C4-2B (cell line): Measurements from ENCODE around the gene GDI1.
A peak's percentile ranks its signal among the peaks of the same experiment; 100 is the strongest.

Experiments used
- H3K27ac ChIP-seq: fragments of 450-650 bp; 2 replicates; pipeline ENCODE4 v1.5.1; 2017
- CTCF ChIP-seq: fragments of 450-650 bp; conservative IDR thresholded peaks from 2 replicates; pipeline ENCODE4 v1.5.1; 2017; ENCODE audit warnings: mild to moderate bottlenecking
- ZFX ChIP-seq: fragments of 450-650 bp; IDR thresholded peaks from 2 replicates; pipeline ENCODE4 v1.6.1; 2017

Gene GDI1

DNA sequence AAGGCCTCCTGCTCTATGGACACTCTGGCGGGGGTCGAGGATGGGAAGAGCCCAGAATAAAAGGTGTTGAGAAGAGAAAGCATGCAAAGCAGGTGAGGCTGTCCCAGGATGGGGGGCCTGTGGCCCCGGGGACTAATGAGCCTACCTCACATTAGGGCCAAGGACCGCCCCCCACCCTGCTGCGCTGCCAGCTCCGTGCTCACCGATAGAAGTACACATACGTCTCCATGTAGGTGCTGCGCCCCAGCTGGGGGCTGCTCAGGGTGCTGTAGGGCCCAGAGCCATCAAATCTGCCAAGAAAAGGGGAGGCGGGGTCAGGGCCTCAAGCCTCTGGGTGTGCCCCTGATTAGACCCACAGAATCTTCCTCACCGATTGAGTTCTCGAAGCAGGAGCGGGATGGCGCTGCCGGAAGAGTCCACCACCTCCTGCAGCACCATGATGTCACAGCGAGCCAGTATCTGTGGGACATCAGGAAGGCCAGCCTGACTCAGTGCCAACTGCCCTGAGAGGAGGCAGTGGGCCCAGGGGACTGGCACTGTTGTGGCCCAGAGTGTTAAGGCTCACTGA, 32.2 kb upstream of the GDI1 start:
- TF ChIP-seq CTCF (no peak), ZFX (no peak)
- no peak overlapping the region for H3K27ac ChIP-seq

- no peak overlapping the region for H3K27ac ChIP-seq
- TF ChIP-seq ZFX (no peak), CTCF (no peak)
These were observed 28.2 kb upstream of the GDI1 start for GRCh38 chrX:154408659-154409221.

GRCh38 chrX:154409222-154409871, 27.6 kb upstream of the GDI1 start, which contains the start of gene DNASE1L1:
Gene DNASE1L1, minus strand, starts transcription at chrX:154409254. Its CDS starts 3,686 bp downstream, at chrX:154405568.
- TF ChIP-seq CTCF: no peak
- TF ChIP-seq ZFX: no peak
- no peak within 1 kb of the TSS for H3K27ac ChIP-seq

DNA sequence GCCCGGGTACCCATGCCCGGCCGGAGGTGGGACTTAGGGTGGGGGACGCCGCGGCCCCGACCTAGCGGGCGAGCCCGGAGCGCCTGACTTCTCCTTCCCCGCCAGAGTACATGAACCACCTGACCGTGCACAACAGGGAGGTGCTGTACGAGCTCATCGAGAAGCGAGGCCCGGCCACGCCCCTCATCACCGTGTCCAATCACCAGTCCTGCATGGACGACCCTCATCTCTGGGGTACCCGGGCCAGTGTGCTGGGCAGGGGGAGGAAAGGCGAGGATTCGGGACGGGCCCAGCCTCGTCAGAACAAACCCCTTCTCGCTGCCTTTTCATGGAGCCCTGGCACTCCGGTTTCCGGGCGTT, 25.0 kb upstream of the GDI1 start:
- peak overlapping the region; percentile 99 for H3K27ac ChIP-seq
- TF ChIP-seq CTCF: no peak
- no peak; the same call in 1 of the 2 replicates for TF ChIP-seq ZFX

DNA sequence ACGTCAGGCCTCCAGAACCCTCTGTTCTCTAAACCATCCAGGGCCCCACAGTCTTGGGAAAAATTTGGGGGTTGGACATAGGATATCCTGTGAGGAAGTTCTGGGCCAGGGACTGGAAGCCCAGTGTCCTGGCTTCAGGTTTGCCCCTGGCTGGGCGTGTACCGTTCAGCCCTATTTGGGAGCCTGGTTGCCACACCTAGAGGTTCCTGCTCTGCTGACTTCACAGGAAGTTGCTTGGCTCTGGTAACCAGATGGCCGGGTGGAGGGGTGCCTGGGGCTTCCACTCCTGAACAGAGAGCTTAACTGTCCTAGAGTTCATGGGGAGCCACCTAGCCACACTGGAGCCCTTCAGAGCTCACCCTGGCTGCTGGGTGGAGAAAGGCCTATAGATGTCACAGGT, 24.5 kb upstream of the GDI1 start:
- TF ChIP-seq ZFX: no peak
- TF ChIP-seq CTCF: no peak
- peak overlapping the region; percentile 99 for H3K27ac ChIP-seq

DNA sequence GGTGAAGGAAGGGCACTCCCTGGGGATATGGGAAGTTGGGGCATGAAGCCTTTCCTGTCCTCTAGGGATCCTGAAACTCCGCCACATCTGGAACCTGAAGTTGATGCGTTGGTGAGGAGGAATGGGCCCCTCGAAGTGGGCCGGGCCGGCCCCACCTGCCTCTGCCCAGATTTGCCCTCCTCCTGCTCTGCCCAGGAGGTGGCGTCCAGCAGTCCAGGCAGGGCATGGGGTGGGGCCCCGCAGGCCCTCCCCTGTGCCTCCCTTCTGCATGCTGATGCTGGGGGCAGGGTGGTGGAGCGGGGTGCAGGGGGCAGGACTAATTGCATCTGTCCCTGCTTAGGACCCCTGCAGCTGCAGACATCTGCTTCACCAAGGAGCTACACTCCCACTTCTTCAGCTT, 23.8 kb upstream of the GDI1 start:
- TF ChIP-seq ZFX: no peak
- no peak for TF ChIP-seq CTCF
- H3K27ac ChIP-seq: no peak overlapping the region

DNA sequence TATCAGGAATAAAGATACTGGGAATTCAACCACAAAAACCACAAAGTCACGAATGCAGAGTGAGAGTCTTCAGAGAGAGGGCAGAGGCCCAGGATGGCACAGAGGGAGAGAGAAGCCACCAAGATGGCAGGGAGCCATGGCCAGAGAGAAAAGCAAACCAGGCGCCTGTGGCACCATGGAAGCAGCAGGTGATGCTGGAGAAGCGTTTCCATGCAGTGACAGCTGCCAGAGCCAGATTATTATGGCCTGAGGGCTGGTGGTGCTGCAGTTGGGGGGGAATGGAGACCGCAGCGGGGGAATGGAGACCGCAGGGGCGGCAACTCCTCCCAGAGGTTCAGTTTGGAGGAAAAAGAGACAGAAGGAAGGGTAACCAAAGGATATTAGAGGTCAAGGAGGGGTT, 19.8 kb upstream of the GDI1 start:
- no peak for TF ChIP-seq CTCF
- TF ChIP-seq ZFX: no peak
- H3K27ac ChIP-seq: no peak overlapping the region
